Bronchial epithelial cell (primary cell): ENCODE measurements around the gene PDE8A. TPM values are rescaled to one million over a fixed set of nuclear protein-coding genes. Genes with fewer than 3 reads are reported as not detected.
A peak's percentile ranks its signal among the peaks of the same experiment; 100 is the strongest.

Experiments
- DNase-seq: peaks from one replicate; pipeline ENCODE4 v3.0.0-alpha.2; 2010; ENCODE audit warnings: low read depth
- FAIRE-seq: peaks from 2 replicates; lab custom pipeline; 2011; peaks lifted over from hg19 to GRCh38; lab: Jason Lieb, UNC
- H3K27me3 ChIP-seq: 2 replicates; pipeline ENCODE4 v1.5.1; 2011; ENCODE audit warnings: low read length; ENCODE audit not compliant: control insufficient read depth, insufficient read depth
- H3K36me3 ChIP-seq: 2 replicates; pipeline ENCODE4 v1.5.1; 2011; ENCODE audit warnings: low read length; ENCODE audit not compliant: control insufficient read depth, insufficient read depth
- H3K4me3 ChIP-seq: 2 replicates; pipeline ENCODE4 v1.5.1; 2011; ENCODE audit warnings: mild to moderate bottlenecking, low read depth, low read length, control low read depth
- total RNA-seq: library from RNA; depleted of rRNA; stranded (reverse); fragments of >200 nt; gene quantifications from 2 replicates; pipeline ENCODE4 v1.2.1, GENCODE V29; 2014
- TF ChIP-seq, protein P1 (sequence below): IDR thresholded peaks from 2 replicates; pipeline ENCODE4 v1.5.1; 2011; ENCODE audit warnings: mild to moderate bottlenecking, moderate library complexity, low read length, control low read depth, inconsistent platforms; ENCODE audit not compliant: insufficient read depth, severe bottlenecking

Gene PDE8A
- total RNA-seq, 1 donor from 2014 or later = 11.6 TPM

DNA sequence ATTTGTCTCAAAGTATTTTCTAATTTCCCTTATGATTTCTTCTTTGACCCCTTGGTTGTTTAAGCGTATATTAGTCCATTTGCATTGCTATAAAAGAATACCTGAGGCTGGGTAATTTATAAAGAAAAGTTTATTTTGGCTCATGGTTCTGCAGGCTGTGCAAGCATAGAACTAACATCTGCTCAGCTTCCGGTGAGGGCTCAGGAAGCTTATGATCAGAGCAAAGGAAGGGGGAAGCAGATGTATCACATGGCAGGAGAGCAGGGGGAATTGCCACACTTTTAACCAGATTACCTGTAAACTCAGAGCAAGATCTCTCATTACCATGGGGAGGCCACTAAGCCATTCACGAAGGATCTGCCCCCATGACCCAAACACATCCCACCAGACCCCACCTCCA, 148.2 kb downstream of the PDE8A start:
- TF ChIP-seq, protein P1, sequence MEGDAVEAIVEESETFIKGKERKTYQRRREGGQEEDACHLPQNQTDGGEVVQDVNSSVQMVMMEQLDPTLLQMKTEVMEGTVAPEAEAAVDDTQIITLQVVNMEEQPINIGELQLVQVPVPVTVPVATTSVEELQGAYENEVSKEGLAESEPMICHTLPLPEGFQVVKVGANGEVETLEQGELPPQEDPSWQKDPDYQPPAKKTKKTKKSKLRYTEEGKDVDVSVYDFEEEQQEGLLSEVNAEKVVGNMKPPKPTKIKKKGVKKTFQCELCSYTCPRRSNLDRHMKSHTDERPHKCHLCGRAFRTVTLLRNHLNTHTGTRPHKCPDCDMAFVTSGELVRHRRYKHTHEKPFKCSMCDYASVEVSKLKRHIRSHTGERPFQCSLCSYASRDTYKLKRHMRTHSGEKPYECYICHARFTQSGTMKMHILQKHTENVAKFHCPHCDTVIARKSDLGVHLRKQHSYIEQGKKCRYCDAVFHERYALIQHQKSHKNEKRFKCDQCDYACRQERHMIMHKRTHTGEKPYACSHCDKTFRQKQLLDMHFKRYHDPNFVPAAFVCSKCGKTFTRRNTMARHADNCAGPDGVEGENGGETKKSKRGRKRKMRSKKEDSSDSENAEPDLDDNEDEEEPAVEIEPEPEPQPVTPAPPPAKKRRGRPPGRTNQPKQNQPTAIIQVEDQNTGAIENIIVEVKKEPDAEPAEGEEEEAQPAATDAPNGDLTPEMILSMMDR = no peak
- no peak overlapping the region for H3K4me3 ChIP-seq
- no peaks in the 10 kb centered on the region for H3K27me3 ChIP-seq
- FAIRE-seq = no peak
- no peak for DNase-seq
- H3K36me3 ChIP-seq = no peaks in the 10 kb centered on the region

DNA sequence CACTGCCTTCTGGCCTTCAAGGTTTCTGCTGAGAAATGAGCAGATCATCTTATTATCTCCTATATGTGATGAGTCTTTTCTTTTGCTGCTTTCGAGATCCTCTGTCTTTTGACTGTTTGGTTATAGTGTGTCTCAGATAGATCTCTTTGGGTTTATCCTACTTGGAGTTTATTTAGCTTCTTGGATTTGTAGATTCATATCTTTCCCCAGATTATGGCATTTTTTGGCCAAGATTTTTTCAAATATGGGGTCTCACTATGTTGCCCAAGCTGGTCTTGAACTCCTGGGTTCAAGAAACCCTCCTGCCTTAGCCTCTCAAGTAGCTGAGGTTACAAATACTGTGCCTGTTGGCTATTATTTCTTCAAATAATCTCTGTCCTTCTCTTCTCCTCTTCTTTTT, 150.3 kb downstream of the PDE8A start:
- Histone ChIP-seq H3K4me3 (no peak overlapping the region), H3K36me3 (no peaks in the 10 kb centered on the region), H3K27me3 (no peaks in the 10 kb centered on the region)
- TF ChIP-seq, protein P1 = no peak
- DNase-seq (no peak), FAIRE-seq (no peak)

DNA sequence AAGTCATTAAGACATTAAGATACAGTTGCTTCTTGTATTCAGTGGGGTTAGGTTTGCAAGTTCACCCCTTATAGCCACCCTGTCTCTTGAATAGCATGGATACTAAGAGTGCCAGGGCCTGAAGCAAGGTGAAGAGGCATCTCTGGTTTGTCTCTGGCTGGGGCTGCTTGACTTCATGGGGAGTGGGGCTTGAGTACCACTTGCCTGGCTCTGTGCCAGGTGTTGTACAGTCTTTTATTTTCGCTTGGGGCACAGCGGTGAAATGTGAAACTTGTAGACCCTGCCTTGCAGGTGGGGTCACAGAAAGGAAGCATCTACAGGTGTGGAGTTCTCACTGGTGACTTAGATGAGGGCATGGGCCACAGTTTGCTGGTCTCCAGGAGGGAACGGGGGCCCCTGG, 152.1 kb downstream of the PDE8A start:
- no peak for DNase-seq
- no peak for FAIRE-seq
- Histone ChIP-seq H3K27me3 (no peaks in the 10 kb centered on the region), H3K36me3 (peaks cover 4% of the 10 kb centered on the region), H3K4me3 (no peak overlapping the region)
- TF ChIP-seq, protein P1 = no peak

DNA sequence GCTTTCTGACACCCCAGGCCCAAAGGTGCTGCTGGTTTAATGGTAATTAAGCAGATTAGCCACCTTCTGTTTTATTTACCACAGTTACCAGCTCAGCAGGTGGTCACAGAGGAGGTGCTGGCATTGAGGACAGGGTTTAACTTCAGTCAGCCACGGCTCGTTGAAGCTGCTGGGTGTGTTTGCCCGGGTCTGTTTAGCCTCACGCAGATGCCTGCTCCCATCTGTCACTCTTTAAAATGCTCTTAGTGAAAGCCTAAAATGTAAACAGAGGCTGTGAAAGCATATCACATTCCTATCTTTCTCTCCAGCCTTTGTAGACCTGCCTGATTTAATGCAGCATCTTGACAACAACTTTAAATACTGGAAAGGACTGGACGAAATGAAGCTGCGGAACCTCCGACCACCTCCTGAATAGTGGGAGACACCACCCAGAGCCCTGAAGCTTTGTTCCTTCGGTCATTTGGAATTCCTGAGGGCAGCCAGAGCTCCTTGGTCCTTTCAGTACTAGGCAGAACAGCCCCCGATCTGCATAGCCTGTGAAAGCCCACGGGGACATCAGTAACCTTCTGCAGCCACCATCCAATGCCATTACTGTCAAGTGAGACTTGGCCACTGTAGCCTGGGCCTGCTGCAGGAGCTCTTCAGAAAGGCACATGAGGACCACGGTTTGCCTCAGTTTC, 156.0 kb downstream of the PDE8A start:
- FAIRE-seq = no peak
- H3K27me3 ChIP-seq = no peaks in the 10 kb centered on the region
- DNase-seq = no peak
- H3K36me3 ChIP-seq = peaks cover 4% of the 10 kb centered on the region
- TF ChIP-seq, protein P1 = no peak
- H3K4me3 ChIP-seq = no peak overlapping the region

DNA sequence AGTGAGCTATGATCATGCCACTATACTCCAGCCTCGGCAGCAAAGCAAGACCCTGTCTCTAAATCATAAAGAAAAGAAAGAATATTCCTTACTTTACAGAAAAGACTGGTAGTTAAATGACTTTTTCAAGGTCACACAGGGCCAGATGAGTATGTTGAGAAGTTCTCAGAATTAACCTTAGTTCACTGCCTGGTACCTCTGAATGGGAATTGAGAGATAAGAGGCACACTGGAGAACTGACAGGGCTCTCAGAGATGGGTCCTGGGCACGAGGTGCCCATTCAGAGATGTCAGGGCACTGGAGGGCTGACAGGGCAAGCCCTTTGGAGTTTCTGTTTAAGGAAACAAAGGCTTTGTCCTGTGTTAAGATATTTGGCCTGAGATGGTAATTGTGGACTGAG, 157.7 kb downstream of the PDE8A start:
- TF ChIP-seq, protein P1 = no peak
- no peaks in the 10 kb centered on the region for H3K27me3 ChIP-seq
- peaks cover 4% of the 10 kb centered on the region for H3K36me3 ChIP-seq
- DNase-seq (no peak), FAIRE-seq (no peak)
- H3K4me3 ChIP-seq = no peak overlapping the region

DNA sequence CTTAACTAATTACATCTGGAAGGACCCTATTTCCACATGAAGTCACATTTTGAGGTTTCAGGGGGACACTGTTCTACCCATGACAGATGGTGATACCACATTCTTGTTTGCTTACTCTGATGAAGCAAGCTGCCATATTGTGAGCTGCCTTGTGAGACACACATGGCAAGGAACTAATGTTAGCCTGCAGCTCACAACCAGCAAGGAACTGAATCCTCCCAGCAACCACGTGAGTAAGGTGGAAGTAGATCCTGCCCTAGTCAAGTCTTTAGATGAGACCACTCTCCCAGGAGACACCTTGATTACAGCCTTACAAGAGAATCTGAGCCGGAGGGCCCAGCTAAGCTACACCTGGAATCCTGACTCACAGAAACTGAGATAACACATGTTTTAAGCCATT, 160.1 kb downstream of the PDE8A start:
- no peak overlapping the region for H3K4me3 ChIP-seq
- FAIRE-seq (no peak), DNase-seq (peak; percentile 20)
- TF ChIP-seq, protein P1 = no peak
- H3K27me3 ChIP-seq = no peaks in the 10 kb centered on the region
- peaks cover 4% of the 10 kb centered on the region for H3K36me3 ChIP-seq
